Right lobe of liver (tissue), 4 donors: ENCODE measurements around the gene AGPS.

Experiments
- POLR2A ChIP-seq: fragments of 450-650 bp; IDR thresholded peaks from one replicate; pipeline ENCODE4 v1.6.1; 2017; ENCODE audit warnings: antibody characterized with exemption, mild to moderate bottlenecking
- TF ChIP-seq, protein P1 (sequence below), 4 donors: fragments of 200-600 bp in 3 of 4; fragments of 450-650 bp in 1 of 4; IDR thresholded peaks; one replicate each; pipeline versions ENCODE4 v1.5.1 to v1.8.0; 2016 to 2022; ENCODE audit warnings: antibody characterized with exemption in 4 of 4, mild to moderate bottlenecking in 2 of 4
- donor health status: DM: no; HTN: no; CAD: no.
- donor health status: DM: no; HTN: no; CAD: no.
- donor health status: DM: no; HTN: yes; CAD: no.

DNA sequence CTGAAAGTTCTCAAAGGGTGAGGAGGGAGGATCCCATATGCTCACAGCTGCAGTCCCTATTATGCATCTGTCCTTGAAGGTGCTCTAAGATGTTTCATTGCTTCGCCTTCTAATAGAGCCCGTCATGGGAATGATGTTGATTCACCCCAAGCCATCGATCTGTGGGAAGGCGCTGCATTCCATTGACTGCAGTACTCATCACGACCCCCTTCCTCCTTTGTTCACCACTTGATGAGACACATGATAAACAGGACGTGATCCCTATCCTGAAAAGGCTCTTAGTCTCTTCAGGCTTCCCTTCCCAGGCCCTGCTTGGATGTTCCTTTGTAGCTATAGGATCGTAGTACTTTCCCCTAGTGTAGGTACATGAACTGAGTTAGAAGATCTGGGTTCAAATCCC, 181.8 kb downstream of the AGPS start:
- TF ChIP-seq, protein P1, sequence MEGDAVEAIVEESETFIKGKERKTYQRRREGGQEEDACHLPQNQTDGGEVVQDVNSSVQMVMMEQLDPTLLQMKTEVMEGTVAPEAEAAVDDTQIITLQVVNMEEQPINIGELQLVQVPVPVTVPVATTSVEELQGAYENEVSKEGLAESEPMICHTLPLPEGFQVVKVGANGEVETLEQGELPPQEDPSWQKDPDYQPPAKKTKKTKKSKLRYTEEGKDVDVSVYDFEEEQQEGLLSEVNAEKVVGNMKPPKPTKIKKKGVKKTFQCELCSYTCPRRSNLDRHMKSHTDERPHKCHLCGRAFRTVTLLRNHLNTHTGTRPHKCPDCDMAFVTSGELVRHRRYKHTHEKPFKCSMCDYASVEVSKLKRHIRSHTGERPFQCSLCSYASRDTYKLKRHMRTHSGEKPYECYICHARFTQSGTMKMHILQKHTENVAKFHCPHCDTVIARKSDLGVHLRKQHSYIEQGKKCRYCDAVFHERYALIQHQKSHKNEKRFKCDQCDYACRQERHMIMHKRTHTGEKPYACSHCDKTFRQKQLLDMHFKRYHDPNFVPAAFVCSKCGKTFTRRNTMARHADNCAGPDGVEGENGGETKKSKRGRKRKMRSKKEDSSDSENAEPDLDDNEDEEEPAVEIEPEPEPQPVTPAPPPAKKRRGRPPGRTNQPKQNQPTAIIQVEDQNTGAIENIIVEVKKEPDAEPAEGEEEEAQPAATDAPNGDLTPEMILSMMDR (IDR thresholded peaks at IDR 0.05), result no peak
- no peak for TF ChIP-seq POLR2A
